Breast epithelium (tissue), 3 donors: Measurements from ENCODE around the gene SACS.
"Not testable (repeated sequence)": the region's sequence is repeated elsewhere in the genome, so short reads cannot be mapped to it uniquely, and the experiment has no call there.

Experiments
- CTCF ChIP-seq, 3 donors: fragments of 450-650 bp; IDR thresholded peaks; one replicate each; pipeline ENCODE4 v1.5.1; 2016 to 2017; ENCODE audit warnings: antibody characterized with exemption in 3 of 3, mild to moderate bottlenecking in 3 of 3, moderate library complexity in 3 of 3
- POLR2A ChIP-seq: fragments of 450-650 bp; IDR thresholded peaks from one replicate; pipeline ENCODE4 v1.6.1; 2016; ENCODE audit warnings: antibody characterized with exemption, mild to moderate bottlenecking, moderate library complexity
- POLR2AphosphoS5 ChIP-seq, 3 donors: sonication (generic); formaldehyde crosslinking; IDR thresholded peaks; one replicate each; pipeline ENCODE4 v1.6.1; 2017; ENCODE audit warnings: antibody characterized with exemption in 3 of 3

DNA sequence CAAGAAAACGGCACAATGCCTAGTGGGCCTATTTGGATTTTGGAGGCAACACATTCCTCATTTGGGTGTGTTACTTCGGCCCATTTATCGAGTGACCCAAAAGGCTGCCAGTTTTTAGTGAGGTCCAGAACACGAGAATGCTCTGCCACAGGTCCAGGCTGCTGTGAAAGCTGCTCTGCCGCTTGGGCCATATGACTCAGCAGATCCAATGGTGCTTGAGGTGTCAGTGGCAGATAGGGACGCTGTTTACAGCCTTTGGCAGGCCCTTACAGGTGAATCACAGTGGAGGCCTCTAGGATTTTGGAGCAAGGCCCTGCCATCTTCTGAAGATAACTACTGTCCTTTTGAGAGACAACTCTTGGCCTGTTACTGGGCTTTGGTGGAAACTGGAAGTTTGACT lies 118.7 kb downstream of the SACS start:
- TF ChIP-seq CTCF (IDR thresholded peaks at IDR 0.05); POLR2A; POLR2AphosphoS5 (IDR thresholded peaks at IDR 0.05): not testable (repeated sequence)
